ENCODE measurements around the gene VSIR.

VSIR gene
- total RNA-seq, result 7.6 to 180 (median 67.1) reads per million in 18 experiments

DNA sequence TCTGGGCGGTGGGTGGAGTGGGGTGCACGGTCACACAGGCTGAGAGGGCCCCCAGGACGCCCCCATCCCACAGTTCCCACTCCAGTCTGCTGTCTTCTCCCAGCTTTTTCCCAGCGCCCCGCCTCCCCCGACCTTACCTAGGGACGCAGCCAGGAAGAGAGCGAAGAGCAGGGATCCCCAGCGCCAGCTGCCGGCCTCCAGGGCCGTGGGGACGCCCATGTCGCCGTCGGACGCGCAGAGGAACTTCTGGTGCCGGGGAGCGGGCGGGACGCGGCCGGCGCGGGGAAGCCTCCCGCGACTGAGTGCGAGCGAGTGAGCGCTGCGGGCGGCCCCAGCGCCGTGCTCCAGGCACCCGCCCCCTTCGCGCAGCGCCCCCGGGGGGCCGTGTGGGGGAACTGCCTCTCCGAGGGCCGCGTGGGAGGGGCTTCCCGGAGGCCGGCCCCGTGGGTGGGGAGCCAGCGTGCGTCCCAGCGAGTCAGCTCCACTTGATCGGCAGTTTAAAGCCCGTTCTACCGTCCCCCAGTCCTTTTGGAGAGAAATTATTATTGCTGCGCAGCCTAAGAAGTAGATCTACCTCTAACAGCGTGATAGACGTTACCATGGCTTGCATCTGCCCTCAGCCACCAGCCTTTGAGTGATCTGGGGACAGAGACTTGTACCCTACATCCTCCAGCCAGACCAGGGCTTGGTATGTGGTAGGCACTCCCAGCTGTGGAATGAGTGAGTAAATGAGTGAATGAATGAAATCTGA is at the start of gene VSIR:
Gene VSIR (minus strand): TSS at position 300 of the 751 bp plus-strand sequence. CDS start 81 bp downstream, at position 219.
- peak; percentile 94 to 95 for DNase-seq

DNA sequence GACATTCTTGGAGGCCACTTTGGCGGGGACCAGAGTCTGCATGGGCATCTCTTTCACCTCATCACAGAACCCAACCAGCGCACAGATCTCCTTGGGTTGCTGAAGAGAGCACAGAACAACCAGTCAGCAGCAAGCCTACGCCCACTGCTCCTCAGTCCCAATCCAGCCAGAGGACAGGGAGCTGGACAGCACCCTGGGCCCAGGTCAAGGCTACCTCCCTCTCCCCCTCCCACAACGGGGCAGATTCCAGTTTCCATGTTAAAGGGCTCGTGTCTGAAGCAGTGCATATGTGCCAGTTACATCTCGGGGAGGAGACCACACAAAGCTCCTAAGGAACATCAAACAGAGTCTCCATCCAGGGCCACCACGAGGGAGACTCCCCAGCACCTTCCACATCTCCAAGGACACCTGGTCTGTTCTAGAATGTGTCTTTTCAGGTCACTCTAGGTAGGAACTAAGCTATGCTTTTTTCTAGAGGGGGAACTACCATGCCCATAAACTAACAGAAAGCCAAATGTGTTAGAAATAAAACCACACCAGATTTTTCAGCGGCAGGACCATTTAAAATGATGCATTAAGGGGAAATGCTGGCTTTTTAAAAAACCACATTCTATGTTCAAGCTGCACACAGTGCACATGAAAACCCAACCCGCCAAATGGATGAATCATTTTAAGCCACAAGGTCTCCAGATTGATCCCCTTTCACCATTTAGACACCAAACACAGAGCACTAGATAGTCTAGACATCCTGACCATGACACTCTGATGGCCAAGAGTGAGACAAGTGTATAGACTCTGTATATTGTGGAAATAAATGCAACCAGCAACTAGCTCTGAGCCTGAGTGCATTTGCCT is 48.8 kb upstream of the VSIR start:
- no peak for DNase-seq

DNA sequence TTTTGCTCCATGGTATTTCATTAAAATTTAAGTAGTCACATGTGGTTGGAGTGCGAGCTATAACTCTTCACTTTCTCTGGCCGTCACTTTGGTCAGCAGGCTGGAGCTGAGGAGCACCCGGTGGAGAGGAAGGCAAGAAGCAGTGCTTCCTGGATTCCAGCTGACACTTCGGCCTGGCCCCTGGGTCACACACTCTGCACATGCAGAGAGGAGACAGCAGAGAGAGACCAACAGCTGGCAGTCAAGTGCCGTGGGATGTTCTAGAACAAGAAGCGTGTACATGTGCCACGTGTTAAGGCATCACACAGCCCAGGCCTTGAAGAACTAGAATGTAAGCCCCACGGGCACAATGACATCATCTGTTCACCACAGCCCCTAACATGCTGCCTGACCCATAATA is 47.6 kb upstream of the VSIR start:
- DNase-seq, result no peak

DNA sequence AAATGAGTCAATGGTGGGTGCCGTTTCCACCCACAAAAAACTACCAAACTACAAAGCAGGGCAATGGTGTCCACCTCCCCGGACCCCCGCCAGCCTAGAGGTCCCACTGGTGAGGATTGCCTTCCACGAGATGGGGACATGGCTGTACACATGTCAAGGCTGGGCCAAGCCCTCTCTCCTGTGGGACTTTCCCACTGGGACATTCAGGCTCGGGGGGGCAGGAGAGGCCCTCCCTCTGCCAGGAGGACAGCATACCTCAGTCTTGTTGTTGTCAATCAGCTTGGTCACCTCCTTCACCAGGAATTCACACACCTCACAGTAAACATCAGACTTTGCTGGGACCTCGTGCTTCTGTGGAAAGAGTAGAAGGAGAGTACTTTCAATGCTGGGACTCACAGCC is 46.7 kb upstream of the VSIR start:
- no peak for DNase-seq

DNA sequence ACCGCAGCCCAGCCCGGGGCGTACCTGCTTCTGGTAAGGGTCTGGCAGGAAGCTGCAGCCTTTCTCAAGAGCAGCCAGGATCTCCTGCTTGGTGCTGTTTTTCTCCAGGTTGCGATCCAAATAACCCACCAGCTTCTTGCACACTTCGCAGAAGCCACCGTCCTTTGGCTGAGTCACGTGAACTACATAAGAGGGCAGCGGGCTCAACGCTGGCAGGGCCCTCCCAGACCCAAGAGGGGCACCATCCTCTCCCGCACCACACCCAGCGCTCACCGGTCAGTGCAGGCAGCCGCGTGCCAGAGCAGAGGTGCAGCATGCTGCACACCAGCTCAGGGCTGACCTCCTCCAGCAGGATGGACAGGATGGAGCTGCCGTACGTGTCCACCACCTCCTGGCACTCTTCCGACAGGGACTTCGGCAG is 46.1 kb upstream of the VSIR start:
- no peak for DNase-seq

DNA sequence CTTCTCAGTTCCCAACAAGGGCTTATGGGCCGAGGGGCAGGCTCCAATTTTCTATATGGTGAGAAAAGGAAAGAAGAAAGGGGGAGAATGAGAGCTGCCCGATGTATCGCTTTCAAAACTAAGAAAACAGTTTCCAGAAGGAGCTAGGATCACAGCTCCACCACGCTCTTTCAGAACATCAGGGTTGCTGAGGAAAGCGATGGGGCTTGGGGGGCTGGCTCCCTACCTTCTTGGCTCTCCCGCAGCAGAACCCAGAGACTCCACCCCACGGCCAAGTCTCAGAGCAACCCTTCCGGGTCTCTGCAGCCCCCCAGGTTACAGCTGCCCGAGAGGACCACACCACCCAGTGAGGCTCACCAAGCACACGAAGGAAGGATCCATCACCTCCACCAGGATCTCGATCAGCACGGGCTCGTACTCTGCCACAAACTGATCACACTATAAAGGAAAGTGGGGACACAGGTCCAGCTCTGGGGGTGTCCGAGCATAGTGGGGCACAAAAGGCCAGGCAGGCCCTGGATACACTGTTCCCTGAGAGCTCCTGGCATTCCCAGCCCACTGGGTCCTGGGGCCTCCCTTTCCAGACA is 45.4 kb upstream of the VSIR start:
- DNase-seq, result no peak

DNA sequence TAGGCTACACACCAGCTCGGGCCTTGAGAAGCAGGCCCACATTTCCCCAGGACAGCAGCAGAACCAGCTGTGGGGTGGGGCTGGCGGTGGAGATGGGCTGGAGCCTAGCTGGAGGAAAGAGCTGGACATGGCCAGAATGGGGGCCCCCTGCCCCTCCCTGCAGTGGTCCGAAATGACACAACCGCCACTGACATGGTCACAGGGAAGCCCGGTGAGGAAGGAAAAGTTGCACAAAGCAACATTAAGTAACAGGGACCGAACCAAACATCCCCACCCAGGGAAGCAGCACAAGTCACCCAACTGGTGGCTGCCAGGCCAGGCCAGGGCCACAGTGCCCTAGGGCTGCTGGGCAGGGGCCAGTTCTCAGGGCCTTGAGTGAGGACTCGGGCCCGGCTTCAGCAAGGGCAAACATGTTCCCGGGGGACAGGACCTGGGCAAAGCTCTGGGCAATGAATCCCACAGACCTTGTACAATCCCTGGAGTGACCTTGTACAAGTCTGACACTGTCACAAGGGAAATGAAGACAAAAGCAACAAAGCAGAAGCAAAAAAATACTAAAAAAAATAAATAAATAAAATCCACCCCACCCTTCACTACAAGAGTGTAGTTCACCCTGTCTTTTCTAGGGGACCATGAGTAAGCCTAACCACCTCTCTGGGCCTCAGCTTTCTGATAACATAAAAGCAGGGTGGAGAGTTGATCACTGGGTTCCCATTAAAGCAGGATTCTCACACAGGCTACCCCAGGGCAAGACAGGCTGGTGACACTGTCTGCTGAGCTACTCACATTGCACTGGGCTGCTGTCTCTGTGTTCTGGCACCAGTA is 44.7 kb upstream of the VSIR start:
- DNase-seq, result peak; percentile 81 to 91

DNA sequence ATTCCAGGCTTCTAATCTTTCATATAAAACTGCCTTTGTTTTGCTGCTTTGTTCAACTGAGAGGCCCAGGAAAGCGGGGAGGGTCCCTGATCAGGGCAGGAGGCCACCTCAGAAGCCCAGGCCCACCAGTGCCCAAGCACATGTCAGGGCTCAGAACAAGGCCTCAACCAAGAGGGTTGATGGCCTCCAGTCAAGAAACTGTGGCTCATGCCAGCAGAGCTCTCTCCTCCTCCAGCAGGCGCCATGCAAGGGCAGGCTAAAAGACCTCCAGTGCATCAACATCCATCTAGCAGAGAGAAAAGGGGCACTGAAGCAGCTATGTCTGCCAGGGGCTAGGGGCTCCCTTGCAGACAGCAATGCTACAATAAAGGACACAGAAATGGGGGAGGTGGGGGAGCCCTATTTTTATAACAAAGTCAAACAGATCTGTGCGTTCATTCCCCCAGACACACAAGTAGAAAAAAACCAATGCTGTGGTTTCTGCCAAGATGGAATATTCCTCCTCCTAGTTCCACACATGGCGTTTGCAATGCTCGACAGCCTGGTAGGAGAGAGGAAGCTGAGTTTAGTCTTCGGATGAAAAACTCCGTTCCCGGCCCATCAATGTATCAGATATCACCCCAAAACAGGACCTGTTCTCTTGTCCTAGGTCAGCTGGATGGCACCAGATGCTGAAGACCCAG is 43.8 kb upstream of the VSIR start:
- DNase-seq, result no peak

DNA sequence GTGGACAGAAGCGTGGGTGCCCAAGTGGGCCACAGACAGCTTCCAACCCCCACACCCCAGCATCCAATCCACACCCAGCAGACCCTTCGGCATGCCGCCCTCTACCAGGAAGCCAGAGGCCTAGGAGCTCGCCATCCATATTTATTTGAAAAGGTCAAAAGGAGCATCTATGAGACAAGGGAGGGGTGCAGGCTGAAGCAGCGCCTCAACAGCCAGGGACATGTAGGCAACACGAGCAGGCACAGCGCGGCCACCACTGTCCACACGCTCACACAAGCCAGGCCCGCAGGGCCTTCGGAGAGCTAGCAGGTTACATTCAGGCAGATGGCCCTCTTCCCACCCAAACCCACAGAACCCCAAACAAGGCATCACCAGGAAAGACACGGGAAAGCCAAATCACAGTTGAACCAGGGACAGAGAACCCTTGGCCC is 43.1 kb upstream of the VSIR start:
- no peak for DNase-seq

DNA sequence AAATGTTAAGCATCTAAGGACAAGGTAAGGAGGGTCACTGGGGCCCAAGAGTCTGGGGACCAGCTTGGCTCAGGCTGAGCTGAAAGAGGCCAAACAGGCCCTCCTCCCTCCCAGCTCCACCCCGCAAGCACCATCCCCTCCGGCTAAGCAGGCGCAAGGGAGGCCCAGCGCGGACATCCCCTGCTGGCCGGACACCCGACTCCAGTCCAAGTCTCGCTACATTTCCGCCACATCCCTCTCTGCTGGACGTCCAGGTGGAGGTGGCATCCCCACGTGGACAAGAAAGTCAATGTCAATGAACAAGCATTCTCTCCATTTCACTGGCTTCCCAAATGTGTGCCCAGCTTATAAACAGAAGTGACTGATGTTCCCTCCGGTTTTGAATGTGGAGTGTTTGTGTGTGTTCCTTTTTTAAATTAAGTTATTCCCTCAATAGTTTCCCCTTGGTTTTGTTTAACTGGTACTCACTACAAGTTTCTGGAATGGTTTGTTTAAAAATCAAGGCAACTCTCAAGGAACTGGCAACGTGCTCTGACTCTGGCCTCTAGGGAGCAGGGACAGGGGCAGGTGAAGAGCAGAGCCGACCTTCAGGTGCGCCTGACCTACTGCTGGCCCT is 42.3 kb upstream of the VSIR start:
- DNase-seq, result no peak

DNA sequence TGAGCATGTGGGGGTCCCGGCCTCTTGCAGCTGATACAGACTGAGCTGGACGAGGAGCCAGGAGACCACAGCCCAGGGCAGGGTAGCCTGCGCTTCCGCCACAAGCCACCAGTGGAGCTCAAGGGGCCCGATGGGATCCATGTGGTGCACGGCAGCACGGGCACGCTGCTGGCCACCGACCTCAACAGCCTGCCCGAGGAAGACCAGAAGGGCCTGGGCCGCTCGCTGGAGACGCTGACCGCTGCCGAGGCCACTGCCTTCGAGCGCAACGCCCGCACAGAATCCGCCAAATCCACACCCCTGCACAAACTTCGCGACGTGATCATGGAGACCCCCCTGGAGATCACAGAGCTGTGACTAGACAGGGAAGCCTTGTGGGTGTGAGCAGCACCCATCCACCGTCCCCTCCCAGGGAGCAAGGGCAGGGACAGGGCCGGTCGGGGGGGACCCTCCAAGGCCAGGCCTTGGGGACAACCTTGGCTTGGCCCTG is 41.6 kb upstream of the VSIR start:
- DNase-seq, result no peak

DNA sequence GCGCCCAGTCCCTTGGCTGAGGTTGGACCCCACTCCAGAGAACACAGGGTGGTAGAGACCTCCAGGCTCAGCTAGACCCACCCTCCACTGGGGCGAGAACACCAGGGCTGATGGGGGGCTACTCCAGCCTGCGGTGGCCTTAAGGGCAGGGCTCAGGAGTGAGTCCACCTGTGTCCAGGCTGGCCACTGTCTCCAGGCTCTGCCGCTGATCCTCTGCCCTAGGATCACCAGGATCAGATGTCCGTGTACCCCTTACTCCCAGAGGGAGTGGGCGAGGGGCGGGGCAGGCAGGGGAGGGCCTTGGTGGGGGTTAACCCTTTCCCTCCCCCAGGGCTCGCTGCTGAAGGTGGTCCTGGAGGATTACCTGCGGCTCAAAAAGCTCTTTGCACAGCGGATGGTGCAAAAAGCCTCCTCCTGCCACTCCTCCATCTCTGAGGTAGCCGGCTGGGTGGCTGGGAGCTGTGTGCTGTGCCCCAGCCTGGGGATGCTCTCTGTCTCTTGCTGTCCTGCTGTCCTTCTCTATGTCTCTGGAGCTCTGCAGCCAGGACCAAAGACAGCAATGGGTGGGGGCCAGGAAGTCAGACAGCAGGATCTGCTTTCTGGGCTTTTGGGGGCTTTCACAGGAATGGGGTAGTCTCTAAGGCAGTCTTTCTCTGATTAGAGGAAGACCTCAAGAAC is 39.7 kb upstream of the VSIR start:
- no peak for DNase-seq

DNA sequence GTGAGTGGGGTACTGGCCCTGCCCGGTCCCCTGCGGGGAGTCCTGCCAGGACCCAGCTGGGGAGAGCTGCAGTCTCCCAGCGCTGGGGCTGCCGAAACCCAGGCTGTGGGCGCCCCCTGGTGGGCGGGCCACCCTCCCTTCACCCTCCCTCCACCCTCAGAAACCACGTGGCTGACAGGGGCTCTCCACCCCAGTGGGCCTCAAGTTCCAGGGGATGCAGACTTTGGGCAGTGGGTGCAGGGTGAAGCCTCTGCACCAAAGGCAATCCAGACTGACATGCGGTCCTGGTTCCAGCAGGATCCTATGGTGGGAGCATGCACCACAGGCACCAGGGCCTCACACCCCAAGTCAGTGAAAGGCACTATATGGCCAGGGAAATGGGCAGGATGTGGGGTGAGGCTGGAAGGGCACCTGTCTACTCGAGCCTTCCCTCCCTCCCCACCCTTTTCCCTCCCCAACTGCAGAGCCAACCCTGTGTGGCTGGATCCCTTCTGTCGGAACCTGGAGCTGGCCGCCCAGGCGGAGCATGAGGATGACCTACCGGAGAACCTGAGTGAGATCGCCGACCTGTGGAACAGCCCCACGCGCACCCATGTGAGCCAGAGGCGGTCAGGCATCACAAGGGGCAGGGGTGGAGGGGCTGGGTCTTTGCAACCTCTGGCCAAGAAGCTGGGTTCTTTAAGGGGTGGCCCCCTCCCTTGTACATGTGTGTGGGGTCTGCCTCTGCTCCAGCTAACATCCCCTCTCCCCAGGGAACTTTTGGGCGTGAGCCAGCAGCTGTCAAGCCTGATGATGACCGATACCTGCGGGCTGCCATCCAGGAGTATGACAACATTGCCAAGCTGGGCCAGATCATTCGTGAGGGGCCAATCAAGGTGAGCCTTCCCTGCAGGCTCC is 38.9 kb upstream of the VSIR start:
- peak; percentile 50 to 56 for DNase-seq

DNA sequence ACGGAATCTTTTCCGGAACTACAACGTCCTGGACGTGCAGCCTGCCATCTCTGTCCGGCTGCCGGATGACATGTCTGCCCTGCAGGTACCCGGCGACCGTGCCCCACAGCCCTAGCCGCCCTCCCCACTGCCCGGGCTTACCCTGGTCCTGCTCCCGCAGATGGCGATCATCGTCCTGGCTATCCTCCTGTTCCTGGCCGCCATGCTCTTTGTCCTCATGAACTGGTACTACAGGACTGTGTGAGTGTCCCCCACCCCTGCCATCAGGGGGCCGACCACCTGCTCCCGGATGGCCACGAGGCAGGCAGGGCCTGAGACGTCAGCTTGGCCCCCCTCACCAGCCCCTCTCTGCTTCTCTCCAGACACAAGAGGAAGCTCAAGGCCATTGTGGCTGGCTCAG is 38.0 kb upstream of the VSIR start:
- peak in 1 of 2 donors; percentile 2 for DNase-seq

DNA sequence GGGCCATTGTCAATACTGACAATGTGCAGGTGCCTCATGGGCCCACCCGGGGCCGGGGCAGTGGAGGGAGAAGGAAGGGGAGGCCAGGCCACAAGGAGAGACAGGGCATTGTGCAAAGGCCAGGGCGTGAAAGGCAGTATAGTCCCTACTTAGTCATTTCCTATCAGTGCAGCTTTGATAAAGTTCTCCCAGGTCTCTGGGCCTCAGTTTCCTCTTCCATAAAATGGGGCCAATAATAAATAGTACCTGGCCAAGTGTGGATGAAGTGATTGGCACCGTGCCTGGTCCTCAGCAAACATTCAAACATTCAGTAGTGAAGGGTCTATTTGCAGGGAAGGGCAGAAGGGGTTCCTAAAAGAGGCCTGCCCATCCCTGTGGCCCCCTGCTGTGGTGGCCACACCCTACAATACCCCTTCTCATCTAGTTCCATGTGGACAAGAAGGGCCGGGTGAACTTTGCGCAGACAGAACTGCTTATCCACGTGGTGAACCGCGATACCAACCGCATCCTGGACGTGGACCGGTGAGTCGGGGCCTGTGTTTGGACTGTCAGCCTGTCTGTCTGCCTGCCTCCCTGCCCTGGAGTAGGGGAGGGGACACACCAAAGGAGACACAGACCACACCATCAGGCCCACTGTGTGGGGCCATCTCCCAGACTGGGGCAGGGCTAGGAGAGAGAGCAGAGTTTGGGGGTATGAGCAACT is 36.9 kb upstream of the VSIR start:
- peak in 1 of 2 donors; percentile 9 for DNase-seq

DNA sequence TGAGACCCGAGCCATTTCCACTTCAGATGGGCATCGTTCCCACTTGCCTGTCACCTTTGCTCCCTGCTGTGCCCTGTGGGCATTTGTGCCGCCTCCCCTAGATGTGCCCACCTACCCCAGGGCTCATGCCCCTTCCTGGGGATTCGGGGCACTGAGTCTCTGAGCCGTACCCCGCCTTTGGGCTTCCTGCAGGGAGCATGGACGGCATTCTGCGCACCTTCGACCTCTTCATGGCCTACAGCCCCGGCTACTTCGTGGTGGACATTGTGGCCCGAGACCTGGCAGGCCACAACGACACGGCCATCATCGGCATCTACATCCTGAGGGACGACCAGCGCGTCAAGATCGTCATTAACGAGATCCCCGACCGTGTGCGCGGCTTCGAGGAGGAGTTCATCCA is 36.3 kb upstream of the VSIR start:
- peak in 1 of 2 donors; percentile 1 for DNase-seq

DNA sequence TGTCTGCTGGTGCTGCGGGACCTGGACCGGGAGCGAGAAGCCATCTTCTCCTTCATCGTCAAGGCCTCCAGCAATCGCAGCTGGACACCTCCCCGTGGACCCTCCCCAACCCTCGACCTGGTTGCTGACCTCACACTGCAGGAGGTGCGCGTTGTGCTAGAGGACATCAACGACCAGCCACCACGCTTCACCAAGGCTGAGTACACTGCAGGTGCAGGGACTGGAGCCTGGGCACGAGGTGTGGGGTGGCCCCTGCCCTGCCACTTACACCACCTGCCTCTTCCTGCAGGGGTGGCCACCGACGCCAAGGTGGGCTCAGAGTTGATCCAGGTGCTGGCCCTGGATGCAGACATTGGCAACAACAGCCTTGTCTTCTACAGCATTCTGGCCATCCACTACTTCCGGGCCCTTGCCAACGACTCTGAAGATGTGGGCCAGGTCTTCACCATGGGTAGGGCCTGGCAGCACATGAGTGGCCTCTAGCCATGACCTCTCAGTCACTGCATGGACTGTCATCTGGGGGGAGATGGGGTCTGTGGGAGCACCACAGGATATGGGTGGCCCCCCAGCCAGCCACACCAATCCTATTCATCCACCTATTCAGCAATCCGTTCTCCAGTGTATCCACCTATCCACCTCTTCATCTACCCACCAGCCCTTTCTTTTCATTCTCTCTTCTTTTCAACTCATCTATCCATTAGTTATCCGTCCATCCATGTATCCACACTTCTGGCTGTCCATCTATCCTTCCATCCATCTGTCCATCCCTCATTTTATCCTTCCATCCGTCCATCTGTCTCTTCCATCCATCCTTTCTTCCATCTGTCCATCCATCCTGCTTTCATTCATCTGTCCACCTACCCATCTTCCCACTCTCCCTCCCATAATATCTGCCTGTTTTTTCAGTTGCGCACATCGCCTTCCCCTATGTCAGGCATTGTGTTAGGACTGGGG is 34.5 kb upstream of the VSIR start:
- peak in 1 of 2 donors; percentile 4 for DNase-seq

Measured in inflammatory macrophage (primary cell).